HG02798 (cell line): Measurements from ENCODE around the gene LMF2.
"Not testable (repeated sequence)": the region's sequence is repeated elsewhere in the genome, so short reads cannot be mapped to it uniquely, and the experiment has no call there.

Source experiments
- ATAC-seq: cut with Tn5 transposase; IDR thresholded peaks from one replicate; pipeline ENCODE4 v1.9.1; 2021; ENCODE audit warnings: mild to moderate bottlenecking; ENCODE audit not compliant: unreplicated experiment, poor library complexity

LMF2 gene

GRCh38 chr22:50535113-50535512, 27.6 kb upstream of the LMF2 start:
- no peak for ATAC-seq

DNA sequence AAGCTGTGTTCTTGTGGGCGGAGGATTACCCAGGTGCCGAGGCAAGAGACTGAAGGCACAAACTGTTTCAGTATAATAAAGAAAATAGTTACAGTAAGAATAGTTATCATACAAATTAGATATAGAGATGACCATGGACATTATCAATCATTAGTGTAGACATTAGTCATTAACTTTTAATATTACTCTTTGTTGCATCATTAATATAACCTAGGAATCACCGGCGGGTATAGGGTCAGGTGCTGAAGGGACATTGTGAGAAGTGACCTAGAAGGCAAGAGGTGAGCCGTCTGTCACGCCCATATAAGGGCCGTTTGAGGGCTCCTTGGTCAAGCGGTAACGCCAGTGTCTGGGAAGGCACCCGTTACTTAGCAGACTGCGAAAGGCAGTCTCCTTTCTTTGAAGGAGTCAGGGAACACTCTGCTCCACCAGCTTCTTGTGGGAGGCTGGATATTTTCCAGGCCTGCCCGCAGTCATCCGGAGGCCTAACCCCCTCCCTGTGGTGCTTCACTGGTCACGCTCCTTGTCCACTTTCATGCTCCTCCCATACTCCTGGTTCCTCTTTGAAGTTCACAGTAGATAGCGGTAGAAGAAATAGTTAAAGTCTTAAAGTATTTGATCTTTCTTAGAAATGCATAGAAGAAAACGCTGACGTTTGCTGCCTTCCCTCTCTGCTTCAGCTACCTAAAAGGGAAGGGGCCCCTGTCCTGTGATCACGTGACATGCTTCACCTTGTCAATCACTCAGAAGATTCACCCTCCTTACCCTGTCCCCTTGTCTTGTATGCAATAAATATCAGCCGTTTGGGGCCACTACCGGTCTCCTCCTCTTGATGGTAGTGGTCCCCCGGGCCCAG, 26.6 kb upstream of the LMF2 start:
- ATAC-seq, result not testable (repeated sequence)

- no peak for ATAC-seq
Observed at GRCh38 chr22:50532824-50533796, 25.6 kb upstream of the LMF2 start.

DNA sequence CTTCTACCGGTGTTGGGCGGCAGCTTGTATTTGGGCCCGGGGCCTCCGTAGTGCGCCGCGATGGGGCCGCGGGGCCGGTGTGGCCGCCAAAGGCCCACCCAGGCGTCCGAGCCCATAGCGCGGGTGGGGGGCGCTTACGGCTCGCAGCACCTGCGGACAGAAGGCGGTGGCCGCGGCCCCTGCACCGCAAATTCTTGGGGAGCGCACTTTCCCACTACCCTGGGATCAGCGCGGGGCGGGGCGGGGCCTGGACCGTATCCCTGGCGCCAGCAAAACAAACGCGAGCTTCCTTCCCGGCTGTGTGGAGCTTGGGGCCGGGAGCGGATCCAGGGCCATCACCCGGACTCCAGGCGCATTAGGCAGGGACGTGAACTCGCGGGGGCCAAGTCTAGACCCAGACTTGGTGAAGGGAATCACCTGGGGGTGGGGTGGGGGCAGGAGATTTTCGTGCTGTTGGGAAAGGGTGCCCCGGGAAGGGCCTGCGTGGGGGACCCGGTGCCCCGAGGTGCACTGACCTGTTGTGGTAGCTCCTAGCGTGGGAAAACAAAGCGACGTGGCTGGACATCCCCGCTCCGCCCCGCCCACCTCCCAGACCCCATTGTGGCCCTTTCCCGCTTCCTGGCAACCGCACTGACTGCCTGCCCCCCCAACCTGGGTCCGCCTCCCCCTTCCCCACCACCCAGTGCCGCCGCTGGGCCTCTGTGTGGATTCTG, 24.6 kb upstream of the LMF2 start:
- no peak for ATAC-seq

DNA sequence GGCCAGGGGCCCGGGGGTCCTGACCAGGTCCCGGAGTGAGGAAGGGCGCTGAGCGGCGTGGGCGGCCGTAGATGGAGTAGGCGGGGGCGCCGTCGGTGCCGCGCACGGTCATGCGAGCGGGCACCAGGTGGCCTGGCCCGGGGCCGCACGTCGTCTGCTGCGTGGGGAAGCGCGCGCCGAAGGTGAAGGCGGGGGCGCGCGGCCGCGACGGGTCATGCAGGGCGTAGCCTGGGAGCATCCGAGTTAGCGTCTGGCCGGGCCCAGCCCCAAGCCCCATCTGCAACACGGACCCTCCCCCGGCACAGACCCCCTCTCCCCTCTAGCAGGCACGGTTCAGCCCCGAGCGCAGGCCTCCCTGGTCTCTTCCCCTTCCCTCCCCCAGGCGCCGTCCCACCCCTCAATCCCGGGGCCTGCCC, 24.1 kb upstream of the LMF2 start:
- ATAC-seq, result peak; percentile 29

- ATAC-seq, result no peak
Observed at GRCh38 chr22:50530877-50531545, 23.5 kb upstream of the LMF2 start.

GRCh38 chr22:50530580-50530876, 23.0 kb upstream of the LMF2 start:
- no peak for ATAC-seq

DNA sequence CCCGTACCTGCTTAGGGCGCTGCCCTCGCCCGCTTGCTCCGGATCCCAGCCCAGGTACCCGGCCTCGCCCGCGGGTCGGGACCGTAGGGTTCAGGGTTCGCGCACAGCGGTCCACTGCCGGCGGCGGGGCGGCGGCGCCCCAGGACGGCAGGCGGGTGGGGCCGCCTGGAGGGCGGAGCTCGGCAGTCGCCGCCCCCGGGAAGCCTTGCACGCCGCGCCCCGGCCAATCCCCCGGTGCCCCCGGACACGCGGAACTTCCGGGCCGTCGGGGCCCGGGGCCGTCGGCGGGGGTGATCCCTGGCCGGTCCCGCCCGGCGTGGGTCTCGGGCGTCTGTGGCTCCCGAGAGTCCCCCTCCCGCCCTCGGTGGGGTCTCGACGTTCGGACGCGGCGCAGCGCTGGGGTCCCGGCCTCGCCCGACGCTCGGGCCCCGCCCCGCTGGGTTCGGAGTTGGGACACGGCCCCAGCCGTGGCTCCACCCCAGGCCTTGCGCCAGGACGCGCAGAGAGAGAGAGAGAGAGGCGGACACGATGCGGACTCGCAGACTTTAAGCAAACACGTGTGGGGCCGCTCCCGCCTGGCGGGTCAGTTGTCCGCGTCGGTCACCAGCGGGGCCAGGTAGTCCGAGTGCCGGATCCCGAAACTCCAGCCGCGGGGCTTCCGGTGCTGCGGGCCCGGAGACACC, 22.5 kb upstream of the LMF2 start, which contains the start of gene TYMP:
Gene TYMP, minus strand, starts transcription at position 116 of the 683 bp plus-strand sequence. CDS start 303 bp downstream, outside the sequence.
- ATAC-seq, result peak; percentile 24

- no peak for ATAC-seq
Observed at GRCh38 chr22:50529416-50529896, 22.0 kb upstream of the LMF2 start.

GRCh38 chr22:50528682-50529415, 21.3 kb upstream of the LMF2 start:
- ATAC-seq, result no peak

- no peak for ATAC-seq
Observed at GRCh38 chr22:50527921-50528681, 20.6 kb upstream of the LMF2 start.

- ATAC-seq, result no peak
Observed at GRCh38 chr22:50526834-50527801, 19.6 kb upstream of the LMF2 start.

DNA sequence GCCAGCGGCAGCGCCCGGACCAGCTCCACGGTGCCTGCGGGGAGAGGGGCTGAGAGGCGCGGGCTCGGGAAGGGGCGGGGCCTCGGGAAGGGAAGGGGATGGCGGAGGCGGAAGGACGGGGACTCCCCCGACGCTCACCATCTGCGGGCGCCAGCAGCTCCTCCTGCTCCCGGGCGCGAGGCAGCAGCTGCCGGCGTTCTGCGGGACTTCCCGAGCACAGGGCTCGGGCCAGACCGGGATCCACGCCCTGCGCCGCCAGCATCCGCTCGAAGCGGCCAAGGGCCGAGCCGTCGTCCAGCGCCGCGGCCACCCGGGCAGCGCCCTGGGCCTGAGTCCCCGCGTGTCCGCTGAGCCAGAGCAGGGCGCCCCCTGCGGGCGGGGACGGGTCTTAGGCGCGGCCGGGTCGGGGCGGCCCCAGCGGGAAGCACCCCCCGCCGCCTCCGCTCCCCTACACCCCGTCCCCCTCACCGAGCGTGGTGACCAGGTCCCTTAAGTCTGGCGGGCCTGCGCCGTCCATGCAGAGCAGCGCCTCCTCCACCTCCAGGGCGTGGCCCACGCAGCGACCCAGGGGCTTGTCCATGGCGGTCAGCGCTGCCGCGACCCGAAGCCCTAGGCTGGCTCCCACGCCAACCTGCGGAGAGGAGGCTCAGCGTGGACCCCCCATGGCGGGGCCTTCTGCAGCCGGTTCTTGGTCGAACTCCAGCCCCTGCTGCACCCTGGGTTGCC, 18.8 kb upstream of the LMF2 start:
- peak; percentile 34 for ATAC-seq

DNA sequence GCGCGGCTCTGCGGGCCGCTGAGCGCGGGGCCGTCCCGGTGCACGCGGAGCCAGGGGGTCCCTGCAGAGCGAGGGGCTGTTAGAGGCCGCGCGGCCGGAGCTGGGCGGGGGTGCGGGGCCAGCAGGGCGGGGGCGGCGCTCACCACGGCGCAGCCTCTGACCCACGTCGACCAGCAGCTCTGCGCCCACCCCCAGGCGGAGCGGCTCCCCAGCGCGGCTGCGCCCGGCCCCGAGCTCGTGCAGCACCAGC, 18.3 kb upstream of the LMF2 start:
- no peak for ATAC-seq

GRCh38 chr22:50525104-50525857, 17.8 kb upstream of the LMF2 start, which contains the start of gene SCO2:
Gene SCO2 (minus strand): TSS chr22:50525598. CDS start chr22:50524411, 1,187 bp downstream.
- peak; percentile 50 for ATAC-seq

- no peak for ATAC-seq
Observed at GRCh38 chr22:50524676-50525103, 17.2 kb upstream of the LMF2 start.
